ENCODE data around the gene DRGX. TPM values are rescaled to one million over a fixed set of nuclear protein-coding genes. Genes with fewer than 3 reads are reported as not detected.
A peak's percentile ranks its signal among the peaks of the same experiment; 100 is the strongest.

Gene DRGX
- total RNA-seq, 4 donors from 2014 or later = 1.2 TPM; not detected in 3

DNA sequence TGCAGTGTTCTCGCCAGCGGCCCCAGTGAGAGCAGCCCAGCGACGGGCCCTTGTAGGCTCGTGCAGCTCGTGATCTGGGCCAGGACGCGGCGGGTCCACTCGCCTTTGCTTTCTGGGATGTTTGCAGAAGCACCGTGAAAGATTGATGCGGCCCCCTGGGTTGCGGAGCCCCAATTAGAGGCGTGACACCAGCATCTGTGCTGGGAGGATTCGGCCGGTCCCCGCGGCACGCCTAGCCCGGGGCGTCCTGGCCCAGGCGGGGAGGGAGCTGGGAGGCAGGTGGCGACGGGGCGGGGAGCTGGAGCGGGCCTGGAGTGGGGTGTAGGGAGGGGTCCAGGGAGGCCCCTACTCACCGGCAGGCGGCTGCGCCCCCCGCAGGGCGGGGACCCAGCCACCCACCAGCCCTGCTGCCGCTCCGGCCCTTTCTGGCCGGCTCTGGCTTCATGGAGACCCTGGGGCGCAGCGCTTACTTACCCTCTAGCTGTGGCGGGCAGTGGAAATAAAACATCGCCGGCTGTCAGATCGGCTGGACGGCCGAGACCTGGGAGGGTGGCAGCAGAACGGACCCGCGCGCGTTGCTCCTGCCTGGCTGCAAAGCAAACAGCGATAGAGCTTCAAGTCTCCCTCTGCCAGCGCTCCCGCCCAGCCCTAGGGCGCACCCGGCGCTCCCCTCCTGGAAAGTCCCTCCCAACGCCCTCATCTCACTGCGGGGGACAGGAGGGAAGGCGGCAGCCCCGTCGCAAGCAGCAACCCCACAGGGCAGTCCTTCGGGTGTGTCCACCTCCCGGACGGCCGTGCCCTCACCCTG is 752 bp downstream of the DRGX start:
- H3K4me3 ChIP-seq = peak overlapping the region; percentile 26
- no peaks in the 10 kb centered on the region for H3K9me3 ChIP-seq
- no peaks in the 10 kb centered on the region for H3K36me3 ChIP-seq
- H3K27ac ChIP-seq = no peak overlapping the region
- TF ChIP-seq, protein P1, sequence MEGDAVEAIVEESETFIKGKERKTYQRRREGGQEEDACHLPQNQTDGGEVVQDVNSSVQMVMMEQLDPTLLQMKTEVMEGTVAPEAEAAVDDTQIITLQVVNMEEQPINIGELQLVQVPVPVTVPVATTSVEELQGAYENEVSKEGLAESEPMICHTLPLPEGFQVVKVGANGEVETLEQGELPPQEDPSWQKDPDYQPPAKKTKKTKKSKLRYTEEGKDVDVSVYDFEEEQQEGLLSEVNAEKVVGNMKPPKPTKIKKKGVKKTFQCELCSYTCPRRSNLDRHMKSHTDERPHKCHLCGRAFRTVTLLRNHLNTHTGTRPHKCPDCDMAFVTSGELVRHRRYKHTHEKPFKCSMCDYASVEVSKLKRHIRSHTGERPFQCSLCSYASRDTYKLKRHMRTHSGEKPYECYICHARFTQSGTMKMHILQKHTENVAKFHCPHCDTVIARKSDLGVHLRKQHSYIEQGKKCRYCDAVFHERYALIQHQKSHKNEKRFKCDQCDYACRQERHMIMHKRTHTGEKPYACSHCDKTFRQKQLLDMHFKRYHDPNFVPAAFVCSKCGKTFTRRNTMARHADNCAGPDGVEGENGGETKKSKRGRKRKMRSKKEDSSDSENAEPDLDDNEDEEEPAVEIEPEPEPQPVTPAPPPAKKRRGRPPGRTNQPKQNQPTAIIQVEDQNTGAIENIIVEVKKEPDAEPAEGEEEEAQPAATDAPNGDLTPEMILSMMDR (IDR thresholded peaks at IDR 0.05) = no peak
- TF ChIP-seq EP300 (IDR thresholded peaks at IDR 0.05) (no peak), POLR2A (IDR thresholded peaks at IDR 0.05) (no peak), POLR2AphosphoS5 (IDR thresholded peaks at IDR 0.05) (no peak)
- DNase-seq (ENCODE audit: low spot score in 2 of 2) = no peak
- H3K4me1 ChIP-seq = peaks cover 31% of the 10 kb centered on the region
- H3K27me3 ChIP-seq = peaks cover 93% of the 10 kb centered on the region
- 6% methylated on average over 20 of the region's 62 CpGs for WGBS

DNA sequence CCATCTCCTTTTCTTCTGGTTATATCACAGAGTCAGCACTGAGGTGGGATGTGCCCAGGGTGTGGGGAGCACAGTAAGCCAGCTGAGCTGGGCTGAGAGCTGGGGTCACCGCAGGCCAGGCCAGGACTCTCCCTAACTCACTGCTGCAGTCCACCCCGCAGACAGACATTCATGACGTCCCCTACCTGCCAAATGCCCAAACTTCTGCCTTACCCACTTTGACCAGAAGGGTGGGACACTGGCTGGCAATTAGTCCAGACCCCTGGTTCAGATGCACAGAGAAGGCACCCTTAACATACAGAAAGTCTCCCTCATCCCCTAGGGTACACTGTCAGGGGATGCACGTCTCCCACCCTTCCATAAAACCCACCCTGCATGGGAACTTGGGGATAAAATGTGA is 2.1 kb downstream of the DRGX start:
- Histone ChIP-seq H3K4me3 (no peak overlapping the region), H3K9me3 (no peaks in the 10 kb centered on the region), H3K27ac (no peak overlapping the region), H3K27me3 (peaks cover 86% of the 10 kb centered on the region), H3K4me1 (peaks cover 31% of the 10 kb centered on the region), H3K36me3 (no peaks in the 10 kb centered on the region)
- WGBS = 69% methylated on average over 4 of the region's 4 CpGs
- peak in 1 of 2 donors; percentile 43 for DNase-seq (ENCODE audit: low spot score in 2 of 2)
- TF ChIP-seq POLR2AphosphoS5 (IDR thresholded peaks at IDR 0.05) (no peak), POLR2A (IDR thresholded peaks at IDR 0.05) (no peak), EP300 (IDR thresholded peaks at IDR 0.05) (no peak)
- TF ChIP-seq, protein P1 (IDR thresholded peaks at IDR 0.05) = no peak

DNA sequence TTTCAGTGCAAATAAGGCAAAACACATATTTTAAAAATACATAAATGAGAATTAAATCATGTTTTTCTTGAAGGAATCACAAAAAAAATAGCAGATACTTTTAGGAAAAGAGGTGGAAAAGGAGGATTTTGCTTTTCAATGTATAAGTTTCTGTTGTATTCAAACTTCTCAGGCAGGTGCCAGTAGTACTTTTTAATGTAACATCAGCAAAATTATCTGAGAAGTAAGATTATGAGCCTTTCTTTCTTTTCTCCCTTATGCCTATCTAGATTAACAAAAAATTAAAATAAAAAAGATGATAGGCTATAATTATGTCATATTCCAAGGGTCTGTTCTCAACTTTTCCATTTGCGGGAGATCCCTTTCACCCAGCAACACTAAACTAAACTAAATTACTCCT is 2.6 kb downstream of the DRGX start:
- WGBS = 90% methylated on average over 1 of the region's 1 CpG
- Histone ChIP-seq H3K4me1 (peaks cover 28% of the 10 kb centered on the region), H3K4me3 (no peak overlapping the region), H3K27ac (no peak overlapping the region), H3K27me3 (peaks cover 81% of the 10 kb centered on the region), H3K9me3 (no peaks in the 10 kb centered on the region), H3K36me3 (no peaks in the 10 kb centered on the region)
- TF ChIP-seq POLR2A (IDR thresholded peaks at IDR 0.05) (no peak), EP300 (IDR thresholded peaks at IDR 0.05) (no peak), POLR2AphosphoS5 (IDR thresholded peaks at IDR 0.05) (no peak)
- TF ChIP-seq, protein P1 (IDR thresholded peaks at IDR 0.05) = no peak
- DNase-seq (ENCODE audit: low spot score in 2 of 2) = no peak

DNA sequence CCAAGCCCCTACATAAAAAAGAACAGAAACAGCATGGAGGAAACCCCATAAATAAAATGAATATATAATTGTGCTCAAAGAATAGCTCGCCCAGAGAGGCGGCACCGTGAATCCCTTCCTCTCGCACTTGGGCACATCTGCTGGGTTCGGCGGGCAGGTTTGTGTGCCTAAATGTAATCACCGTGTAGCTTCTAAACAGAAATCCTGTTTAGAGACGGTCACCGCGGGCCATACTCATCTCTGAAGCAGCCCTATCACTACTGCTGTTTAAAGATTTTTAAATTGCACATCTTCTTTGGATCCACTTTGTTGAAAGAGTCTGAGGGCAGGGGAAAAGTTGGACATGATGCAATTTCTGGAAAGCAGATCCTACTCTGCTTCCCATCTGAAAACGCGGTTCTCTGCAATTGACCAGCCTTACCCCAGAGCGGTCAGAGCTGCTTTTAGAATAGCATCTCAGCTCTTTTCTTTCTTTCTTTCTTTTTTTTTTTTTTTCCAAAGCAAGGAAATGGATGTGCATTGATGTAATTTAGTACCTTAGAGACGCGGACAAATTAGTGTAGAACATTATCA is 6.4 kb downstream of the DRGX start:
- no peak for TF ChIP-seq EP300 (IDR thresholded peaks at IDR 0.05)
- no peak for TF ChIP-seq POLR2AphosphoS5 (IDR thresholded peaks at IDR 0.05)
- no peak for TF ChIP-seq POLR2A (IDR thresholded peaks at IDR 0.05)
- Histone ChIP-seq H3K4me3 (no peak overlapping the region), H3K4me1 (no peaks in the 10 kb centered on the region), H3K27me3 (peaks cover 55% of the 10 kb centered on the region), H3K9me3 (no peaks in the 10 kb centered on the region), H3K36me3 (no peaks in the 10 kb centered on the region), H3K27ac (no peak overlapping the region)
- 84% methylated on average over 15 of the region's 15 CpGs for WGBS
- DNase-seq (ENCODE audit: low spot score in 2 of 2) = no peak

DNA sequence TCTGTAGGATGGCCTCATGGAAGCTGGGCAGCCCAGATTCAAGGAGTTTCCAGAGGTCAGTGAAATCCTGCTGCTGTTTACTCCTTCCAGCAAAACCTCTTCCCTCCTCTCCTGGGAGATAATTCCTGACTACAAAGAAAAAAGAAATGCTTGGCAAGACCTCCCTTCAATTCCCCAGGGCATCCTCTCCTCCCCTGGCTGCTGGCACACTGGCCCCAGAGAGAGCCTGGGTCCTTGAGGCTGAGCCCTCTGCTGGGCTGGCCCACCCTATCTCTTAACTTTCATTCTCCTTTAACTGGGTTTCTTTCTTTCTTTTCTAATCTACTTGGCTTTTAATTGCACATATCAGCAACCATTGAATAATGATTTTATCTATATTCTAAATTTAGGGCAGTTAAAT is 7.7 kb downstream of the DRGX start:
- no peaks in the 10 kb centered on the region for H3K9me3 ChIP-seq
- H3K27me3 ChIP-seq = peaks cover 44% of the 10 kb centered on the region
- DNase-seq (ENCODE audit: low spot score in 2 of 2) = no peak
- TF ChIP-seq, protein P1 (IDR thresholded peaks at IDR 0.05) = no peak
- TF ChIP-seq POLR2AphosphoS5 (IDR thresholded peaks at IDR 0.05) (no peak), POLR2A (IDR thresholded peaks at IDR 0.05) (no peak), EP300 (IDR thresholded peaks at IDR 0.05) (no peak)
- no peak overlapping the region for H3K4me3 ChIP-seq
- no peak overlapping the region for H3K27ac ChIP-seq
- no peaks in the 10 kb centered on the region for H3K4me1 ChIP-seq
- no peaks in the 10 kb centered on the region for H3K36me3 ChIP-seq
